Ecto neural progenitor cell (in vitro differentiated cells): ENCODE data around the gene PIEZO2.
"Not testable (repeated sequence)": the region's sequence is repeated elsewhere in the genome, so short reads cannot be mapped to it uniquely, and the experiment has no call there.

Experiments used
- DNase-seq: peaks from one replicate; pipeline ENCODE4 v3.0.0-alpha.2; 2018; ENCODE audit warnings: low spot score

PIEZO2 gene

GRCh38 chr18:11148680-11149440 lies 509 bp downstream of the PIEZO2 start:
- peak; percentile 64 for DNase-seq

GRCh38 chr18:11147962-11148679 lies 1.2 kb downstream of the PIEZO2 start:
- DNase-seq = peak; percentile 49

GRCh38 chr18:11147371-11147951 lies 1.9 kb downstream of the PIEZO2 start:
- DNase-seq = peak; percentile 51

GRCh38 chr18:11146947-11147345 lies 2.4 kb downstream of the PIEZO2 start:
- no peak for DNase-seq

- DNase-seq = peak; percentile 54
These were observed 3.0 kb downstream of the PIEZO2 start for GRCh38 chr18:11146238-11146946.

GRCh38 chr18:11145413-11146191 lies 3.8 kb downstream of the PIEZO2 start:
- DNase-seq = no peak

GRCh38 chr18:11137400-11137799 lies 12.0 kb downstream of the PIEZO2 start:
- no peak for DNase-seq

- no peak for DNase-seq
These were observed 13.1 kb downstream of the PIEZO2 start for GRCh38 chr18:11136241-11136640.

- DNase-seq = no peak
These were observed 14.4 kb downstream of the PIEZO2 start for GRCh38 chr18:11134940-11135339.

GRCh38 chr18:11129059-11129458 lies 20.3 kb downstream of the PIEZO2 start:
- not testable (repeated sequence) for DNase-seq

- DNase-seq = no peak
These were observed 23.7 kb downstream of the PIEZO2 start for GRCh38 chr18:11125492-11126315.

- no peak for DNase-seq
These were observed 25.3 kb downstream of the PIEZO2 start for GRCh38 chr18:11124054-11124453.

- no peak for DNase-seq
These were observed 27.9 kb downstream of the PIEZO2 start for GRCh38 chr18:11121443-11121849.

- no peak for DNase-seq
These were observed 29.3 kb downstream of the PIEZO2 start for GRCh38 chr18:11119959-11120587.

- no peak for DNase-seq
These were observed 29.8 kb downstream of the PIEZO2 start for GRCh38 chr18:11119550-11119949.

GRCh38 chr18:11118051-11118766 lies 31.2 kb downstream of the PIEZO2 start:
- DNase-seq = no peak

- DNase-seq = no peak
These were observed 34.1 kb downstream of the PIEZO2 start for GRCh38 chr18:11115276-11115675.

GRCh38 chr18:11114653-11115052 lies 34.7 kb downstream of the PIEZO2 start:
- DNase-seq = no peak

GRCh38 chr18:11113937-11114336 lies 35.4 kb downstream of the PIEZO2 start:
- DNase-seq = no peak
